ENCODE measurements around the gene CD2.

The CD2 gene

DNA sequence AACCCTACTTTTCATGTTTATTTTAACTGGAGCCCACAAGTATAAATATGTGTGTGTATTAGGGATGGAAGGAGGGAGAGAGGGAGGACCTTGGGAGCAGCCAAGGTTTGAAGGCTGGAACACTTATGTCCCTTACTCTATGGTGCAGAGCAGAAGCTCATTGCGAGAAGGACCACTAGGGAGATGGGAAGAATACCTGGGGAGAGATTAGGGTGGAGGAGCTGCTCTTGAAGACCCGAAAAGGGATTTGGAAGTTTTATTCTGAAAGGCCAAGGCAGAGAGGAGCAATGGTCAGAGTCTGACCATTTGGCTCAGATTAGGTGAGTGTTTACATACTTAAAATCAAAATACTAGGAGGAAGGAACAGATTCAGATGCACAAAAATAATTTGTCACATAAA is 8.1 kb downstream of the CD2 start:
- DNase-seq, result no peak

DNA sequence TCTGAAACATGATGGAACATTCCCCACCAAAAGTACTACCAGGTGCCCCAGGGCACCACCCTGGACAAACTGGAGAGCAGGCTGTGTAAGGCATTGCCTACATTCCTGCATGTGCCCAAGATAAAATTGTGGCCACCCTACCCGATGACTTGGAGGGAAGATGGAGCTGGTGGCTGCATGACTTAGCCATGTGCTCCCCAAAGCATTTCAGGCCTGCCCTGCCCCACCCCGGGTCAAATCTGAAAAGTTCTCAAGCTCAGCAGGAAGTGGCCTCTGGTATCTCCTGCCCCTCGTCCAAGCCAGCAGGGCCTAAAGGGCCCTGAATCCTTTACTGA is 8.5 kb downstream of the CD2 start:
- no peak for DNase-seq

DNA sequence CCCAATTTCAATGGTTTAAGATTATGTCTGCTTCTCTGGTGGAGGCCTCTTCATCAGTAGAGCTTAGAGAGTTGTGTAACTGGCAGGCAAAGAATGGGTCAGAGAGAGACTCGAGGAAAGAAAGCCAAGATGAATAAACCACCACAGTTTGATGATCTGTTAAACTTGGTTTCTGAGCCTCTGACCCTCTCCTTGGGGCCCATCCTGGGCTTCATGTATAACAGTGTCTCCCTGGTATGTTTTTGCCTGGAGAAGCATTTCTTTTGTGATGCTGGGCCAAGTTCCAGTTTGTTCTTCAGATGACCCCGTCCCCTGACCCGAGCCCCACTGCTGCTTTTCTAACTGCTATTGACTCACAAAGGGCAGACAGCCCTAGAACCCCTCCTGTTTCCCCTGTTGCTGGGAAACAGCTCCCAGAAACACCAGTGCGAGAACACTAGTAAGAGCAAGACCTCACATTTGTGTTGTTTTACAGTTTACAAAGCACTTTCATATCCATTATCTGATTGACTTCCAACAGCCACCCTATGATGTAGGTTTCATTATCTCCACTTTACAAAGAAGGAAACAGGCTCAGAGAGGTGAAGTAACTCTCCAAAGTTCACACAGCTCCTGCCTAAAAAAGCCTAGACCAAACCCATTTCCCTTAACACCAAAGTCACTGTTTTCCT is 9.0 kb downstream of the CD2 start:
- no peak for DNase-seq

DNA sequence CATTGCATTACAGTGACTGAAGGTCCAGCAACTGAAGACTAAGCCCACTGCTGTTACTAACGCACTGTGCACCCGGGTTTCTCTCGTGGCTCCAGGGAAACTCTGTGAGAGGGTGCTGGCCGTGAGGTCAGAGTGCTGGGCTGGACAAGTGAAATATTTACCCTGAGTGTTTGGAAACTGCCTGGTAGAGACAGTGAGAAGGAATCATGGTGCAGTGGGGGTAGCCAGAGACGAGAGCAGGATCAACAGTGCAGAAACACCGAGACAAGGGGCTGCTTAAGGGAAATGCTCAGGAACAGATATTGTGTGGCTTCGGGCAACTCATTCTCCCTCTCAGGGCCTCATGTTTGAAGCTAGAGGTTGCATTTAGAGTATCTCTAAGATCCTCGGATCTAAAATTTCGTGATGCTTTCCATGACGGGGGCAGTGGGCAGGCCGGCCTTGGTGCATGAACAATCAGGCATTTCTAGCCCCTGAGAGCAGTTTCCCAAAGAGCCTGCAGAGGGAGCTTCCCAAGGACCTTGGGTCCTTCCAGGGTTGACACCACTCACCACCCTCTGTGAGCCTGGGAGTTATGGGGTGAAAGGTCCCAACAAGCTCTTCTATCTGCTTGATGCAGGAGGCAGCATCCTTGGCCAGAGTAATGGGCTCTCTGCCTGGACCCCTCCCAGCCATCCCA is 9.7 kb downstream of the CD2 start:
- no peak for DNase-seq

DNA sequence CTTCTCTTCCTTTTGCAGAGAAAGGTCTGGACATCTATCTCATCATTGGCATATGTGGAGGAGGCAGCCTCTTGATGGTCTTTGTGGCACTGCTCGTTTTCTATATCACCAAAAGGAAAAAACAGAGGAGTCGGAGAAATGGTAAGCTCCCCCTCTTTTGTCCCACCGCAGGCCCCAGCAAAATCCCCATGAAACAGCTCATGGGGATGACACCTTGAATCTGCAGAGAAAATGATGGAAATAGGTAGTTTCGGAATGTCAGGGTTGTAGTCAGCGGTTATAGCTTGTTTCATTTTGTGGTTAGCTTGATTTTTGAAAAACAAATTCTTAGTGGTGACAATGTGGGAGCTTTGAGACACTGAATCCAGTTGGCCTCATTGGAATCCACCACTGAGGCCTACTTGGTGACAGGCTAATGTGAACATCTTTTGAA is 10.3 kb downstream of the CD2 start:
- no peak for DNase-seq

DNA sequence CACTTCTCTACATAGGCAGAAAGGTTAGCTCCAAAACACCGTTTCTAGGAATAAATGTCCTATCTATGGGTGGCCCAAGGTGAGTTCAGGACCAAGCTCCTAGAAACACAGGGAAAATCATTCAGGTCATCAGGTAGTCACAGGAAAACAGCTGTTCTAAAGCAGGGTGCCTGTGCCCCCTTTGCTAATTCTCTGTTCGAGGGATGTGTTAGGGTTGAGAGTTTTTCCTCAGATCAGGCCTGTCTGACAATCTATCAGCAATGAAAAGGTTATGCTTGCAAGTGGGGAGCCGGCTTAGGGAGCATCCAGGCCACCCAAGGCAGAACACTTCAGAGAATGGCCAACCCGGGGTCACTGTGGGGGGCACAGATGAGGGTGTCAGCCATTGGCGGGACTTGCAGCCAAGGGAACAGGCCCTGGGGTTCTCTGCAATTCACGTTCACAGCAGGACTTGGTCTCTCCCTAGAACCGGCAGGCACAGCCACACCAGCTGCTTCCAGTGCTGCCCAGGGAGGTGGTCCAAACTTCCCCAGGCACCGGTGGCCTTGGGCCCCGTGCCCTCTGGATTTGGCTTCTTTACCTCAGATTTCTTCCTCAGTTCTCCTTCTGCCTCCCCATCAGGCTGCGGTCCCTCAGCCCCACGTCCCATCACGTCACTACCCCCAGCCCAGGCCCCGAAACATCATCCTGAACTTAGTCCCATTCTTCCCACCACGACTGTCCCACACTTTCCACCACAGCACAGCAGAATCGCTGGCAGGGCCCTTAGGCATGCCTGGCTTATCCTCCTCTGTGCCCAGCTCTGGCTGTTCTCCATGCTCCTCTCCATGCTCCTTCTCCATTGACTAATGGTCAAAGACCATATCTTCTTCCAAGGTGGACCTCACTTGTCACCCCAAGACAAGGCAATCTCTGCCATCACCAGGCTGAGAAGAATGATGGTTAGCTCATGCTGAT is 11.0 kb downstream of the CD2 start:
- no peak for DNase-seq

DNA sequence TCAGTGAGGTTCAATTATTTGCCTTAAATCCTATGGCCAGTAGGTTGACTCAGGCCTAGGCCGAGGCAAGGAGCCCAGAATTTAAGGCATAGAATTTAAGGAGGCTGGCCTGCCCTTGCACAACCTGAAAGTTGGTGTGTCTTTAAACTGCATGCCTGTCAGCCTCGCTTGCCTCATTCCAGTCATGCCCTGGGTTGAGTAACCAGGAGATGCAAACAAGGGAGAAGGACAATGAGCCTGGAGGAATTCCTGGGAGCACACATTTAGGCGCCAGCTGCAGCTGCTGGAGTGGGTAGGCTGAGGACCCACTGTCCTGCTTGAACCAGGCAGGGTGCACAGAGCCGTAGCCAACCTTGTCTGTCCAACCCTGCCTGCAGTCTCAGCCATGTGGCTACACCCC is 11.7 kb downstream of the CD2 start:
- no peak for DNase-seq

DNA sequence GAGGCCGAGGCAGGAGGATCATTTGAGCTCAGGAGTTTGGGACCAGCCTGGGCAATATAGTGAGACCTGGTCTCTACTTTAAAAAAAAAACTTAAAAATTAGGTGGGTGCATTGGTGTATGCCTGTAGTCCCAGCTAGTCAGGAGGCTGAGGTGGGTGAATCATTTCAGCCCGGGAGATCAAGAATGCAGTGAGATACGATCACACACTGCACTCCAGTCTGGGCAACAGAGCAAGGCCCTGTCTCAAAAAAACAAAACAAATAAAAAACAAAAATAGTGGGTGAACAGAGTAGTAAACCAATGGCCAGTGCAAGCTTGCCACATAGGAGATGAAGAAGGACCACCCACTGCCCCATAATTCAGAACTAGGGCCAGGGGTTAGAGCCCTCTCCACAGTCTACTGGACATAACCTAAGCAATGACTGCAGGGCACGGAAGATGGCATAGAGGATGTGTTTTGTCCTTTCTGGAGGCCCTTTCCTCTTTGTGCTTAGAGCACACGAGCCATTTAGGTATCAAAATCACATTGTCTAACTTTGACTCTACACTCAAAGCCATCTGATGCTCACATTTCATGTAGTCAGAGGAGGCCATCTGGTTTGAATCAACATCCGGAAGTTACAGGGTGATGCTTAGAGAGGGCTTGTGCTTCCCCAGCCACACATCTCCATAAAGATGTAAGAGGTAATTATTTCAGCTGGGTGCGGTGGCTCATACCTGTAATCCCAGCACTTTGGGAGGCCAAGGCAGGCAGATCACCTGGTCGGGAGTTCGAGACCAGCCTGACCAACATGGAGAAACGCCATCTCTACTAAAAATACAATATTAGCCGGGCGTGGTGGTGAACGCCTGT is 12.6 kb downstream of the CD2 start:
- no peak for DNase-seq

DNA sequence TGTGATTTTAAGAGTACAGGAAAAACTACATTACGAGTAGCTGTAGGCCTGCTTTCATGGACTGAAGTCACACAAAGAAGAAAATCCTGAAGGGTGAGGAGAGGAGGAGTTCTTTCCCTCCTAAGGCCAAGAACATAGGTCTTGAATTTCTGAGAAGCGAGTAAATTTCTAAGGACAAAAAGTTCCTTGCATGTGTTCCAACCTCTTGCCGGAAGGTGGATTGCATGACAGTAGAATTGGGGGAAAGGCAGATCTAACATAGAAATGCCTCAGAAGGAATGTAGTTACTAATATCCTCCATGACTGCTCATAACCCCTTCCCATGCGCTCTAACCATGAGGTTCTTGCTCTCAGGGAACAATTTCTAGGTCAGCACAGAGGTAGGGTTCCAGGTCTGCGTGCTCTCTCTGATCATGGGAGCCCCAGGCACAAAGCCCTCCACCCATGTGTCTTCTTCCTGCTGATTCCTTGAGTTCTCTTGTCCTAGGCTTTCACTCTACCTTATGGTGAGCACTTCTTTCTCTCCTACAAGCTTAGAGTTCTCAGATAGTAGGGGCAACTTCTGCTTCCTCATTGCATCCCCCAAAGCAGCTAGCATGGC is 13.7 kb downstream of the CD2 start:
- no peak for DNase-seq

DNA sequence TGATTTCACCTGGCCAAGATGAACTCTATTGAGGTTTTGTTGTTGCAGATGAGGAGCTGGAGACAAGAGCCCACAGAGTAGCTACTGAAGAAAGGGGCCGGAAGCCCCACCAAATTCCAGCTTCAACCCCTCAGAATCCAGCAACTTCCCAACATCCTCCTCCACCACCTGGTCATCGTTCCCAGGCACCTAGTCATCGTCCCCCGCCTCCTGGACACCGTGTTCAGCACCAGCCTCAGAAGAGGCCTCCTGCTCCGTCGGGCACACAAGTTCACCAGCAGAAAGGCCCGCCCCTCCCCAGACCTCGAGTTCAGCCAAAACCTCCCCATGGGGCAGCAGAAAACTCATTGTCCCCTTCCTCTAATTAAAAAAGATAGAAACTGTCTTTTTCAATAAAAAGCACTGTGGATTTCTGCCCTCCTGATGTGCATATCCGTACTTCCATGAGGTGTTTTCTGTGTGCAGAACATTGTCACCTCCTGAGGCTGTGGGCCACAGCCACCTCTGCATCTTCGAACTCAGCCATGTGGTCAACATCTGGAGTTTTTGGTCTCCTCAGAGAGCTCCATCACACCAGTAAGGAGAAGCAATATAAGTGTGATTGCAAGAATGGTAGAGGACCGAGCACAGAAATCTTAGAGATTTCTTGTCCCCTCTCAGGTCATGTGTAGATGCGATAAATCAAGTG is 14.3 kb downstream of the CD2 start:
- DNase-seq, result no peak

DNA sequence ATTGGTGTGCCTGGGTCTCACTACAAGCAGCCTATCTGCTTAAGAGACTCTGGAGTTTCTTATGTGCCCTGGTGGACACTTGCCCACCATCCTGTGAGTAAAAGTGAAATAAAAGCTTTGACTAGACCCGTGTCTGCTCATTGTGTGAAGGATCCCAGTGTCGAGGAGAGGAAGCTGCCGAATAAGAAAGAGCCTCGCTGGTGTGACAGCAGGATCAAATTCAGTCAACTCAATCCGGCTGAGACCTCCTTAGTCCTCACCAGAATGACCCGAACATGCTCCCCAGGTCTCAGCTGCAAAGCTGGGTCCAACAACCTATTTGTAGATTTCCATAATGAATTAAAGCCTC is 14.8 kb downstream of the CD2 start:
- no peak for DNase-seq

DNA sequence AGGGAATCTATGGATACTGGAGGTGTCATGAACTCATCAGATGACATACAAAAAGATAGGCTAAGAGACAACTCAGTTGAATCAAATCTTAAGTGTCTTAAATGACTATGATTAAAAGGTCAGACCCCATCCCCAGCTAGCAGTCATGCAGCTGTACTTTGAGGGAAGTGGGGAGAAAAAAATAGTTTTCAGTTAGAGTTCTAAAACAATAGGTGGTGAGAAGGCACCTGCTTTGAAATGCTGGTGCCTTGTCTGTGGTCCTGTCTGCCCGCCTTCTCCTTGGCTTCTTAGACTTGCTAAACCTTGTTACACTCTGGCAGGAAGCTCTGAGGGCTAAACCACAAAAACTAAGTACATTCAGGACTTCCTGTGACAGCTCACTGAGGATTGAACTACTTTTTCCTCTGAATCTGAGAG is 15.3 kb downstream of the CD2 start:
- no peak for DNase-seq

DNA sequence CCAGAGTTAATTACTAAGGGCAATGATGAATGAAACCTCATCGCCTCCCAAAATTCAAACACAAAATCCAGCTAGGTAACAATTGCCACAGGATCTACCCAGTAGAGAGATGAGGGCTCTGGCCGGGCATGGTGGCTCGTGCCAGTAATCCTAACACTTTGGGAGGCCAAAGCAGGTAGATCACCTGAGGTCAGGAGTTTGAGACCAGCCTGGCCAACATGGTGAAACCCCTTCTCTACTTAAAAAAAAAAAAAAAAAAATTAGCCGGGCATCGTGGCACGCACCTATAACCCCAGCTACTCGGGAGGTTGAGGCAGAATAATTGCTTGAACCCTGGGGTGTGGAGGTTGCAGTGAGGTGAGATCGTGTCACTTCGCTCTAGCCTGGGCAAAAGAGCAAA is 15.8 kb downstream of the CD2 start:
- DNase-seq, result no peak

DNA sequence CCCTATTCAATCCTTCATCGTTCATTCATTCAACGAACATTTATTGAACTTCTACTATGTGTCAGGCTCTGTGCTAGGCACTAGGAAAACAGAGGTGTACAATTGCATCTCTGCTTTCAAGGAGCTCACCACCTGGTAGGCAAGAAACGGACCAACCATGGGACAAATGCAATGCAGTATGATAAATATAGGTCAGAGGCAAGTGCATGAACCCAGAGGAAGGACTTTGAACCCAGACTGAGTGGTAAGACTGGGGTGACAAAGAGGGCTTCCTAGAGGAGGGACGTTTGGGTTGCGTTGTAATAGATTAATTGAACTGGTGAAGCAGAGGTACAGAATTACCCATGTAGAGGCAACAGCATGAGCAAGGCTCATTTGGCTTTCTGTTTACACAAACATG is 16.4 kb downstream of the CD2 start:
- DNase-seq, result no peak

DNA sequence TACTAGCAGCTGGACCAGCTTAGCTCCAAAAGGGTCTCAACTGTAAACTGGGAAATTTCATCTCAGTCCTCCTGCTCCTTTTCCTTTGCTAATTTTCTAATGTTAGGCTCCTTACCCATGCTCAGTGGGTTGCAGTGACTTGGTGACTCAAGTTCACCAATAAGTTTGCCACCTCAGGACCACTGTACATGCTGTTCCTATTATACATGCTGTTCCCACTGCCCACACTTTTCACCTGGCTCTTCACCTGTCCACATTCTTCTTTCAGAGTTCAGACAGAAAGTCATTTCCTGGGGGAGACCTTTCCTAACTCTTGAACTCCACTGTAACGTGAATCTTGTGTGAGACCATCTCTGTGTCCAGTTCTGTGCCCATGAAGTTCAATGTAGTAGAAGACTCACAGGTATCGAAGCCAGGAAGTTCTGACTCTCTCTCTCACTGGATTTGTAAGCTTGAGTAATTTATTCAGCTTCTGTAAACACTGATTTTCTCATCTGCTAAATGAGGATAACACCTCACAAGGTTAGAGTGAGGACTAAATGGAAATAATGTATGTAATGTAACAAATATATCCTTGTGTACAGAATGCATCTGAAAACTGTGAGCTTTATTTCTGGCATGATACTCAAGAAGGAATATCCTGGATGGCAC is 17.9 kb downstream of the CD2 start:
- DNase-seq, result no peak

DNA sequence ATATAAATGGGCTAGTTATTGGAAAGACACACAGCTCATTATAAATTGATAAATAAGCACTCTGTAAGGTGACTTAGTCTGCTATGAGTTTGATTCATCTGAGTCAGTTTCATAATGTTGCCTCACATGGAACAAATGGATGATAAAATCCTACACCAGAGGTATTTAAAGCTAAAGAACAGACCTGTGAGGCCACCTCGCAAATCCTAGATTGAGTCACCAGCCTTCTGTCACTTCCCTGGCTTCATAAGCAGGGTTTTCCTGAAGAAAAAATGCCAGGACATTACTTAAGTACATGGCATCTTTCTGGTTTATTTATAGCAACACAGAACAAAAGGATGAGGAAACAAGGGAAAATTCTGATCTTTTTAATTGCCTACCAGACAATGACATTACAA is 18.4 kb downstream of the CD2 start:
- no peak for DNase-seq

DNA sequence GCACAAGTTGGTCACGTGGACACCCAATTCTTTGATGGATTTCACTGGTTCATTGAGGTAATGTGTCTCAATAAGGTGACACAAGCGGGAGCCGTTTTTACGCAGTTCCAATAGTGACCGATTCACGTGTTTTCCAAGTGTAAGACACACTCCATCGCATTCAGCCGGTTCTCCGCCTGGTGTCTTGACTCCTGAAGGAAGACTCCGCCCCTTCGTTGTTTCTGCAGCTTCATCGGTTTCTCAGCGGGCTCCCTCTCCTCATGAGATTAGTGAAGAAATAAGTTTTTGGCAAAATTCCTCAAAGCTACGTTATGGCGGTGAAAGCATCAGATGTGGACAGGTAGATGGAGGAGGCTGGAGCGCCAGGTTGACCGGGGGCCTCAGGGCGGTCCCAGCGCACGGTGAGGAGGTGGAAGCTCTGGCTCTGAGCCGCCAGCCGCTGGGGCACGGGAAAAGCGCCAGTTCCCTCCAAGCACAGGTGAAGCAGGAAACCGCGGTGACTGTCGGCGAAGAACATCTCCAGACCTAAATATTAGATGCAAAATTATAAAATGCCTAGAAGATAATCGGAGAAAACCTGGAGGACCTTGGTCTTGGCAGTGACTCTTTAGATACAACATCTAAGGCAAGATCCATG is 21.0 kb downstream of the CD2 start:
- DNase-seq, result no peak

DNA sequence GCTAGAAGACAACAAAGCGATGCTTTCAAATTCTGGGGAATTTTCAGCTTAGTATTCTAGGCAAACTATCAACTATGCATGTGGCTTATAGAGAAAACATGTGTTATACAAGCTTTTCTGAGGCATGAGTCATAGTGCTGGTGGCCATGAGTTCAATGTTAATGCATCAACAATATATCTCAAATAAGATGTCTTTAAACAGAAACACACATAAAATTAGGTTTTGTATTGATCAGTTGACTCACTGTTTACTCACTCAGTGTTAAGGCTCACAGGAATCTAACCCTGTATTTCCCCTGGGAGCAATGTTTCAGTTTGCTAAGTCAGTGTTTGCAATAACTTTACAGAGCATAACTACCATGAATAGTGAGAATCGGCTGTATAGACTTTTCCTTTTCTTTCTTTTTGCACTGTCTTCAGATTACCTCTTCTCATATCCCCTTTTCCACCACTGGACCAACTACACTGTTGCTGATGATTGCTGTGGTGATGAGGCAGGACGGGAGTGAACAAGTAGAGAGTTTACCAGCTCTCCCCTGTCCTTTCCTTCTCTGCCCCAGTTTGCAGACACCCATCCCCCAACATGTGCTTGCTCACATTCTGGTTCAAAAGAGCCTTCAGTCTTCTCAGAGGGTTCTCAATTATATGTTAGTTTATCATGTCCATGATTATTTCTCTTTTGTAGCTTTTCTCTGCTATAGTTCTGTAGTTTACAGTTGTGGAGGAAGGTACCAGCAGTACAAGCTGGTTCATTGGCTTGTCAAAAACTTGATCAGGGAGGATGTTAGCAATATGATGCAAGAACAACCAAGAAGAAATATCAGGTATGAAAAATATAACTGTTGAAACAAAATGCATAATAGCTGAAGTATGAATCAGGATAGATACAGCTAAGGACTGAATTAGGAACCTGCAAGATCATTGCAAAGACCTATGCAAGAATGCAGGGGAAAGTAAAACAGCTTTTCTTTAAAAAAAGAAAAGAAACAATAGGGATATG is 23.9 kb downstream of the CD2 start:
- no peak for DNase-seq

DNA sequence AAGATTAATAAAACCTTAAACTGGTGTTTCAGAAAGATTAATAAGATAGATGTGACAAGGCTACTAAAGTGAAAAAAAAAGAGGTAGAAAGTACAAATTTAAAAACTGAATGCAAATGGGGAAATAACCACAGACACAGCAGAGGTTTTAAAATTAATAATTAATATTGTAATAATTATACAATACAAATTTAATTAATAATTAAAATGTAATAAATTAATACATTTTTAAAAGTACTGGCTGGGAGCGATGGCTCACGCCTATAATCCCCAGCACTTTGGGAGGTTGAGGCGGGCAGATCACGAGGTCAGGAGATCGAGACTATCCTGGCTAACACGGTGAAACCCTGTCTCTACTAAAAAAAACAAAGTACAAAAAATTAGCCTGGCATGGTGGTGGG is 26.8 kb downstream of the CD2 start:
- no peak for DNase-seq

DNA sequence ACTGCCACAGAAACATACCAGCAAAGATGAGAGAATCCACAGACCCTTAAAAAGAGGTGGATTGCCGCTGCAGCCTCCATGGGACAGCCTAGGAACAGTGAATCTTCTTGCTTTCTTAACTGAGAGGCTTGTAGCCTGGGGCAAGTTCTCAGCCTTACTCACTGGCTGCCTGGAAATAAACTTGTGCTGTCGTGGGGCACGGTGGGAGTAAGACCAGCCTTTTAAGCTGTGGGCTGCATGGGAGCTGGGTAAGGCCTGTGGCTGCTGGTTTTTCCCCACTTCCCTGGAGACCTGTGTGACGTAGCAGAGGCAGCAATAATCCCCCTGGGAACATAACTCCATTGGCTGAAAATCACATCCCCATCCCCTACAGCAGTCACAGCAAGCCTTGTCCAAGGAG is 30.8 kb downstream of the CD2 start:
- DNase-seq, result no peak

Measured in NCI-H748 treated with DMSO at 0.1 percent for 48 hours (cell line).